ENCODE results near the gene HYI. TPM values are rescaled to one million over a fixed set of nuclear protein-coding genes. Genes with fewer than 3 reads are reported as not detected.
A peak's percentile ranks its signal among the peaks of the same experiment; 100 is the strongest.

The HYI gene
- total RNA-seq, 2 donors from 2014 or later: 67.7 to 104 TPM

GRCh38 chr1:43405876-43406234 lies 47.9 kb downstream of the HYI start:
- Histone ChIP-seq H3K36me3 (peaks cover 0 to 5% of the 10 kb centered on the region in 2 donors), H3K27ac (no peak overlapping the region), H3K4me3 (no peak overlapping the region), H3K4me1 (replicated peaks) (peaks cover 6% of the 10 kb centered on the region), H3K27me3 (replicated peaks; ENCODE audit: insufficient read depth) (no peaks in the 10 kb centered on the region), H3K9me3 (no peaks in the 10 kb centered on the region)
- no peak for TF ChIP-seq POLR2AphosphoS5 (IDR thresholded peaks at IDR 0.05)
- no peak for TF ChIP-seq CTCF (IDR thresholded peaks at IDR 0.05)
- TF ChIP-seq POLR2A (IDR thresholded peaks at IDR 0.05): no peak
- WGBS: 91% methylated on average over 2 of the region's 2 CpGs
- intact Hi-C loops (cut with DNase I): no loop called here
- no peak for DNase-seq (ENCODE audit: low spot score)

- no peak for DNase-seq (ENCODE audit: low spot score)
- peaks cover 0 to 5% of the 10 kb centered on the region in 2 donors for H3K36me3 ChIP-seq
- WGBS: 88% methylated on average over 6 of the region's 6 CpGs
Measured at GRCh38 chr1:43405219-43405875, 48.4 kb downstream of the HYI start.

GRCh38 chr1:43404353-43404752 lies 49.4 kb downstream of the HYI start:
- TF ChIP-seq CTCF (IDR thresholded peaks at IDR 0.05) (no peak), POLR2A (IDR thresholded peaks at IDR 0.05) (no peak), POLR2AphosphoS5 (IDR thresholded peaks at IDR 0.05) (no peak)
- Histone ChIP-seq H3K27ac (no peak overlapping the region), H3K36me3 (peaks cover 0 to 5% of the 10 kb centered on the region in 2 donors), H3K9me3 (no peaks in the 10 kb centered on the region), H3K4me1 (replicated peaks) (peaks cover 6% of the 10 kb centered on the region), H3K27me3 (replicated peaks; ENCODE audit: insufficient read depth) (no peaks in the 10 kb centered on the region), H3K4me3 (no peak overlapping the region)
- no peak for DNase-seq (ENCODE audit: low spot score)
- intact Hi-C loops (cut with DNase I): no loop called here
- WGBS: 97% methylated on average over 6 of the region's 6 CpGs

More at GRCh38 chr1:43405219-43405875, 48.4 kb downstream of the HYI start:
- Histone ChIP-seq H3K9me3 (no peaks in the 10 kb centered on the region), H3K4me3 (no peak overlapping the region), H3K27me3 (replicated peaks; ENCODE audit: insufficient read depth) (no peaks in the 10 kb centered on the region), H3K4me1 (replicated peaks) (peaks cover 6% of the 10 kb centered on the region), H3K27ac (no peak overlapping the region)
- intact Hi-C loops (cut with DNase I): no loop called here
- TF ChIP-seq POLR2A (IDR thresholded peaks at IDR 0.05) (no peak), POLR2AphosphoS5 (IDR thresholded peaks at IDR 0.05) (no peak), CTCF (IDR thresholded peaks at IDR 0.05) (no peak)

GRCh38 chr1:43402089-43402865 lies 51.5 kb downstream of the HYI start:
- H3K4me3 ChIP-seq: no peak overlapping the region

More at GRCh38 chr1:43402089-43402865, 51.5 kb downstream of the HYI start:
- Histone ChIP-seq H3K27me3 (replicated peaks; ENCODE audit: insufficient read depth) (no peaks in the 10 kb centered on the region), H3K4me1 (replicated peaks) (peaks cover 6% of the 10 kb centered on the region), H3K9me3 (no peaks in the 10 kb centered on the region), H3K27ac (peak overlapping the region in 1 of 2 donors; percentile 13), H3K36me3 (peaks cover 0 to 5% of the 10 kb centered on the region in 2 donors)
- intact Hi-C loops (cut with DNase I): no loop called here
- 46% methylated on average over 6 of the region's 6 CpGs for WGBS
- DNase-seq (ENCODE audit: low spot score): peak; percentile 20
- TF ChIP-seq CTCF (IDR thresholded peaks at IDR 0.05) (no peak), POLR2AphosphoS5 (IDR thresholded peaks at IDR 0.05) (peak; percentile 47)

Small RNAs within 50 kb of the gene (microRNA-seq; reads per million reads assigned to microRNA genes)
- 0.75 reads per million for gene MIR6735

Small RNAs within 50 kb of the gene (small RNA-seq; reads per million reads assigned to genes)
- 0 reads per million in 2 donors for gene MIR6735

Other genes with a start within 250 kb of the HYI start
- 10 to 100 TPM; 18.3 to 29.9 TPM for gene TMEM125, start 183.9 kb downstream of the HYI start, total RNA-seq
- gene C1orf210, start 168.3 kb downstream of the HYI start, total RNA-seq: 10 to 100 TPM in 1 of 2 donors, 1 to 10 TPM in 1; 5.5 to 21.7 TPM
- gene TIE1, start 152.9 kb downstream of the HYI start, total RNA-seq: 10 to 100 TPM; 18.7 to 21.7 TPM
- gene MPL, start 116.1 kb downstream of the HYI start, total RNA-seq: not detected
- gene CDC20, start 95.0 kb downstream of the HYI start, total RNA-seq: 10 to 100 TPM in 1 of 2 donors, 1 to 10 TPM in 1; 2.2 to 14.9 TPM
- 10 to 100 TPM; 48.6 to 62.0 TPM for gene ELOVL1, start 85.9 kb downstream of the HYI start, total RNA-seq
- gene MED8, start 64.1 kb downstream of the HYI start, total RNA-seq: 10 to 100 TPM; 36.9 to 43.2 TPM
- gene SZT2, start 64.0 kb downstream of the HYI start, total RNA-seq: 10 to 100 TPM; 30.3 to 76.9 TPM
- gene PTPRF, start 77.0 kb upstream of the HYI start, total RNA-seq: 100 to 1,000 TPM; 182 to 292 TPM
- gene KDM4A, start 196.2 kb upstream of the HYI start, total RNA-seq: 10 to 100 TPM; 39.2 to 43.7 TPM

All from prostate gland (tissue), 2 donors.